ENCODE results near the gene DFFB.

Gene DFFB

DNA sequence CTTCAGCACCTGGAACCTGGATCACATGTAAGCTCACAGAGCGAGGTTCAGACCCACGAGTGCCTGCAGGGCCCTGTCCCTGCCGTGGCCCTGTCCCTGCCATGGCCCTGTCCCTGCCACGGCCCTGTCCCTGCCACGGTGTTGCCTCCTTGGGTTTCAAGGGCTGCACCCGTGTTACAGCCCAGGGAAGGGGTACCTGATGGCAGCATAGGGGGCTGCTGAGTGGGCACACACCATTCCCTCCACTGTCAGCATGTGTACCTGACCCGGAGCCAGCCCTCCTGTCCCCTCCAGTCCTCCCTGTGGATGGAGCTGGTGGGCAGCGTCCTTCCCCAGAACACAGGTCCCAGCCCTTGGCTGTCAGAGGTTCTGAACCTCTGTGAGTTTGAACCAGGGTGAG lies 15.3 kb downstream of the DFFB start:
- DNase-seq (ENCODE audit: low read depth in 2 of 2): no peak

DNA sequence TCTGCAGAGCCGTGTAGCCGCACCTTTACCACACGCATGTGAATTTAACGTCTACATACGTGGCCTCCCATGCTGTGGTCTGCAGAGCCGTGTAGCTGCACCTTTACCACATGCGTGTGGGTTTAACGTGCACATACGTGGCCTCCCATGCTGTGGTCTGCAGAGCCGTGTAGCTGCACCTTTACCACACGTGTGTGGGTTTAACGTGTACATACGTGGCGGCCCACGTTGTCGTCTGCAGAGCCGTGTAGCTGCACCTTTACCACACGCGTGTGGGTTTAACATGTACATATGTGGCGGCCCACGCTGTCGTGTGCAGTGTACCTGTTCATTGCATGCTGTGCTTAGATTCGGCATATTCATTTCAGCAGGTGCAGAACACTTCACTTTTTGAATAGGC lies 17.5 kb downstream of the DFFB start:
- no peak for DNase-seq (ENCODE audit: low read depth in 2 of 2)

GRCh38 chr1:3876716-3877115 lies 19.4 kb downstream of the DFFB start:
- DNase-seq (ENCODE audit: low read depth in 2 of 2): no peak

DNA sequence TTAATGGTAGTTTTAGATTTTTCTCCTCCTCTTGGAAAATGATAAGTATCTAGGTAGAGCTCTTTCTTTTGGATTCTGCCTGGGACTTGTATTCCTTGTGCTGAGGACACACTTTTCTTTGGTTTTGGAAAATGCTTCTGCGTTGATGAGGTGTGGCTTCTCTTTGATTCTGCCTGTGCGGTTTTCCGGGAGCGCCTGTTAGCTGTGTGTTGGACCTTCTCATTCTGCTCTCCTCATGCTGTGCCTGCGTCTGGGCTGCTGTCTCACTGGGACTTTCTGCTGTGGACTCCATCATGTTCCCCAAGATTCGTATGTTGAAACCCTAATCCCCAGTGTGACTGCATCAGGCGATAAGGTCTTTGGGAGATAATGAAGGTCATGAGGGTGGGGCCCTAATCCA lies 21.8 kb downstream of the DFFB start:
- DNase-seq (ENCODE audit: low read depth in 2 of 2): no peak

- DNase-seq (ENCODE audit: low read depth in 2 of 2): no peak
Measured at GRCh38 chr1:3879787-3880428, 22.6 kb downstream of the DFFB start.

GRCh38 chr1:3880429-3881192 lies 23.3 kb downstream of the DFFB start:
- DNase-seq (ENCODE audit: low read depth in 2 of 2): no peak

DNA sequence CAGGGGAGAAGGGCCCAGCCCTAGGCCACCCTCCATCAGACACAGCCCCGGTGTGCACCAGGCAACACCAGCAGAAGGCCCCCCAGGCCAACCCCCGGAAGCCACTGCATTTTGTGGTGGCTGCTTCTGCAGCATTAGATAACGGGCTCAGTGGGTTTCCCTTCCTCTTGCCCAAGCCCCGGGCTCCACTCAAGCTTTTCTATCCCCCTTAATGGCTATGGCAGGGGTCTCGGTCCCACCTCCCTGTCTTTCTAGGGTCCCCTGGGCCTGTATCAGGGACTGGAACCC lies 23.9 kb downstream of the DFFB start:
- DNase-seq (ENCODE audit: low read depth in 2 of 2): no peak

GRCh38 chr1:3883194-3883925 lies 26.1 kb downstream of the DFFB start:
- DNase-seq (ENCODE audit: low read depth in 2 of 2): no peak

GRCh38 chr1:3884966-3885365 lies 27.7 kb downstream of the DFFB start:
- DNase-seq (ENCODE audit: low read depth in 2 of 2): no peak

- no peak for DNase-seq (ENCODE audit: low read depth in 2 of 2)
Measured at GRCh38 chr1:3885611-3886010, 28.3 kb downstream of the DFFB start.

DNA sequence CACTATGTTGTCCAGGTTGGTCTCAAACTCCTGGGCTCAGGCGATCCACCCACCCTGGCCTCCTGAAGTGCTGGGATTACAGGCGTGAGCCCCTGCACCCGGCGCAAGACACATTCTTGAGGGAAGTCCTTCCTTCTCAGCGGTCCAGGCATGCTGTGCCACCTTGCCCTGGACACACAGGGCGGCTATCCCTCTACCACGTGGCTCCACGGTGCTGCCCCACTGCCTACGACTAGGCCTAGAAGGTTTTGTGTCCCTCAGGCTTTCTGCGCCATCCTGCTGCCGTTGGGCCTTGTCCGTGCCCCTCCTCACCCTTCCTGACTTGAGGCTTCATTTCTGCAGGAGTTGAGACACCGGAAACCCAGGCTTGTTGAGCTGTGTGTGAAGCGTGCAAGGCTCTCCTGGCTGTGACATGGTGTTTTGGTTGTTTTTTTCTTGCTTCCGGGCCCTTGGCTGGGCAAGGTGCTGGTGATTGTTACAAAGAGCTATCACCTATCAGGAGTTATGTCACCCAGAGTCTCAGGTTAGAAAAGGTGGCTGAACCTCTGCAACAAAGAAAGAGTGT lies 28.9 kb downstream of the DFFB start:
- DNase-seq (ENCODE audit: low read depth in 2 of 2): no peak

DNA sequence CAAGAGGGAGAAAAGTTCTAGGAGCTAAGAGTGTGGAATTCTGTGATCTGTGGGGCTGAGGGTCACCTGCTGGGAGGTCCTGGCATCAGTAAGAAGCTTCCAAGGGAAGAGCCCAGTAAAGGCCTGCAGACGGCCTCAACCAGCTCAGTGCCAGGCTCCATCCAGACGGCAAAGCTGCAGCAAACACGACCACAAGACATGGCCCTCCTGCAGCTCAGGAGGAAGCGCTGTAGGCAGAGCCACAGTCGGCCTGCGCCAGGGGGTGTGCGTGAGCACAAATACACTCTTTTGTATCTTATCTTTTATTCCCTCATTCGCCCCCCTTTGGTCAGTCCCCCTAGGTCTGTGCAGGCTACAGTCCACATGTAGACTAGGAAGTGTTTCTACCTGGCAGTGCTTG lies 29.4 kb downstream of the DFFB start:
- DNase-seq (ENCODE audit: low read depth in 2 of 2): no peak

- DNase-seq (ENCODE audit: low read depth in 2 of 2): no peak
Measured at GRCh38 chr1:3888301-3888700, 31.0 kb downstream of the DFFB start.

DNA sequence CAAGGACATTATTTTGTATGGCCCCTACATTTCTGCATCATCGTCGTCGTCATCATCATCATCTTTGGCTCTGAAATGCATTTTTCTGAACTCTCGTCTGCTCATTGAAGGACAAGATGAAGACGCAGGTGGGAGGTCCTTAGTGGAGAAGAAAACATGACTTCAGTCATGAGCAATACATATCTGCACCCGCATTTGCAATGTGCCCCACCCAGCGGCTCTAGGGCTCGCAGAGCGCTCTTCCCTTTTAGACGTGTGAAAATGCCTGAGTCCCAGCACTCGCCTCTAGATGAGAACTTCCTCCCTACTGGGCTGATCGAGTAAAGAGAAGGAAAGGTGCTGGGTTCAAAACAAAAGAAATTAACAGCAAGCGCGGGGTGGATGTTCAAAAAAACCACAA lies 32.7 kb downstream of the DFFB start:
- no peak for DNase-seq (ENCODE audit: low read depth in 2 of 2)

- no peak for DNase-seq (ENCODE audit: low read depth in 2 of 2)
Measured at GRCh38 chr1:3890389-3891328, 33.4 kb downstream of the DFFB start.

- DNase-seq (ENCODE audit: low read depth in 2 of 2): no peak
Measured at GRCh38 chr1:3891329-3891865, 34.1 kb downstream of the DFFB start.

DNA sequence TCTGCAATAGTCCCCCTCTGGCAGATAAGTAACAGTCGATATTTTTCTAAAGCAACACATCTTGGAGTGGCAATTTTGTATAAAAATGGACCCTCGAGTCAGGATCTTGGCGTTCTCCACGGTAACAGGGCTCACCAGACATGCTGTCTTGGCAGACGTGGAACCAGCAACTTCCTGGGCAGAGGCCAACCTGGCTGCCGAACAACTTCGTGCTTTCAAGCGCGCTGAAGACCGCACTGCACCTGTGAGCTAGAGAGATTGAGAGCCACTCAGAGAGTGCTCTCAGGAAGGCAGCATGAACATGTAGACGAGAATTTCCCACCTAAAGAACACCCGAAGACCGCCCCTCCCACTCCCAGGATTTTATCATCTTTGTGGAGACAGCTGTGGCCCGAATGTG lies 35.5 kb downstream of the DFFB start:
- no peak for DNase-seq (ENCODE audit: low read depth in 2 of 2)

DNA sequence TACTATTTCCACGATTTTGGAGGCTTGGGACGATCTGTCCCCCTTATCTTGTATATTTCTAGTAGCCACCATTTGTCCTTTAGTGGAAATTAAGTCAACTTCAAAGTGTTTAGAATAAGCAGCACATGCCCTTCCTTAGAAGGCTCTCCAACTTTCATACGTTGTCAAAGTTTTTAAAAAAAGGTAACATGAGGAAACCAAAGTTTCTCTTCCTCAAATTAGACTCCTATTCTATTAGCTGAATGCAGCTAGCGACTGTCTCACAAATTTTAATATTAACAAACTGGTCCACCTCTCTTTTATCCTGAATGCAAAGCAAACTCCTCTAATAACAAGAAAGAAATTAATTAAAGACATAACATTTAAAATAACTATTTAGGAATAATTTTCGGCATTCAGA lies 35.9 kb downstream of the DFFB start:
- DNase-seq (ENCODE audit: low read depth in 2 of 2): no peak

DNA sequence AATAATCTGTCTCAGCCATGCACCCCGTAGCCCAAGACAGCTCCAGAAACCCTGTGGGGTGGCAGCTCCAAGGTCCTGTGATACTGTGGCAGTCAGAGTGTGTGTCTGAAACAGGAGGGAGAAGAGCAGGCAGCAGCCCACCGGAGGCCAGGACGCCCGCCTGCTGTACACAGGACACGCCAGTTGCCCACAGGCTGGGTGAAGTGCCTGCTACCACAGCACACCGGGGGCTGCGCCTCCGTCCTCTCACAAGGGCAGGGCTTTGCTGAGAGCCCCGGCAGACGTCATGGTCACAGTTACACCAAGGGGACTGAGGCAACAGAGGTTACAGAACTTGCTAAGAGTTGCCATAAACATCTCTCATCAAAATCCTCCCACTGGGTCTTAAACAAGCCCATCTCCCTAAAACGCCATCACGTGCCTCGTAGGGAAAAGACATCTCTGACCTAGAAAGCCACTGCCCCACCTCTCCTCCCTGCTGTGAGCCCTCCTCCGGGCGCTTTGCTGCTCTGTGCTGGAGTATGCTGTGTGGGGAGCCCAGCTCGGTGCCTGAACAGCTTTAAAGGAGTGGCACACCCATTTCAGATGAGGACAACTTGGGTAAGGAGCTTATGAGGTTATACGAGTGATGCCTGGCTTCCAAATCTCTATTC lies 37.5 kb downstream of the DFFB start:
- DNase-seq (ENCODE audit: low read depth in 2 of 2): no peak

DNA sequence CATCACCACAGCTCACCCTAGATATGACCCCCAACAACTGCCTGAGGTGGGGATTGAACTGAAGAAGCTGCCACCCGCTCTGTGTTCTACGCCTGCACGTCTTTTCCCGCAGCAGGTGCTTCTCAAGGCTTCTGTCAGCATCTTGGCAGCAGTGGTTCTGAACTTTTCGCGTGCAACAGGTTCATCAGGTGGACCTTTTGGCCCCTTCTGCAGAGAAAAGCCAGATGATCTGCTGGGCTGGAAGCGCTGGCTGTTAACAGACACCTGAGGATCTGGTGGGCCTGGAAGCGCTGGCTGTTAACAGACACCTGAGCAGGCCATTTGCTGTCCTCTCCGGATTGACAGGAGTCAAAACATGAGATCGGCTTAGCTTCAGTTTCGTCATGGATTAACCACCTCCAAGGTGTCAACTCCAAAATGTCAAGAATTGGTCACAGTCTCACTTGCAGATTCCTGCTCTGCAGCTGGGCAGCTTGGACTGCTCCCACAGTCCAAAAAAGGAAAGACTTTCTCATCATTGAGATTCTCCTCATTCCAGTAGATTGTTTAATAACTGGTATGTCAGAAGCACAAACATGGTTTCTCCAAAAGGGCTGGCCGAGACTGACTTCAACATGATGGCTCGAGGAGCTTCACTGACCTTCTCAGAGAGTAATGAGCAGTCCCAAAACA lies 38.1 kb downstream of the DFFB start:
- DNase-seq (ENCODE audit: low read depth in 2 of 2): no peak
